ENCODE results near the gene TGOLN2. TPM values are rescaled to one million over a fixed set of nuclear protein-coding genes. Genes with fewer than 3 reads are reported as not detected.

Gene TGOLN2
- total RNA-seq, 1 donor from 2014 or later, result 65.5 TPM

- Mint-ChIP-seq H3K27ac (peak overlapping the region; percentile 57), H3K4me3 (ENCODE audit: low read depth) (no peak overlapping the region)
Measured at GRCh38 chr2:85276571-85277118, 51.1 kb downstream of the TGOLN2 start.

GRCh38 chr2:85275984-85276540, 51.7 kb downstream of the TGOLN2 start:
- H3K4me1 Mint-ChIP-seq (ENCODE audit: low read depth), result peaks cover 18% of the 10 kb centered on the region
- no peaks in the 10 kb centered on the region for H3K36me3 Mint-ChIP-seq (ENCODE audit: insufficient read depth)
- H3K4me3 Mint-ChIP-seq (ENCODE audit: low read depth), result no peak overlapping the region
- no peak for TF ChIP-seq CTCF (IDR thresholded peaks at IDR 0.05; ENCODE audit: unreplicated experiment)
- no peaks in the 10 kb centered on the region for H3K9me3 Mint-ChIP-seq (ENCODE audit: low read depth)
- no peak for DNase-seq (ENCODE audit: low spot score, unreplicated experiment)
- H3K27ac Mint-ChIP-seq, result no peak overlapping the region
- no peaks in the 10 kb centered on the region for H3K27me3 Mint-ChIP-seq

More at GRCh38 chr2:85276571-85277118, 51.1 kb downstream of the TGOLN2 start:
- peaks cover 24% of the 10 kb centered on the region for H3K4me1 Mint-ChIP-seq (ENCODE audit: low read depth)
- H3K9me3 Mint-ChIP-seq (ENCODE audit: low read depth), result no peaks in the 10 kb centered on the region
- no peaks in the 10 kb centered on the region for H3K36me3 Mint-ChIP-seq (ENCODE audit: insufficient read depth)
- DNase-seq (ENCODE audit: low spot score, unreplicated experiment), result no peak
- H3K27me3 Mint-ChIP-seq, result no peaks in the 10 kb centered on the region
- TF ChIP-seq CTCF (IDR thresholded peaks at IDR 0.05; ENCODE audit: unreplicated experiment), result no peak

- Mint-ChIP-seq H3K9me3 (ENCODE audit: low read depth) (no peaks in the 10 kb centered on the region), H3K4me3 (ENCODE audit: low read depth) (no peak overlapping the region), H3K4me1 (ENCODE audit: low read depth) (peaks cover 28% of the 10 kb centered on the region), H3K36me3 (ENCODE audit: insufficient read depth) (no peaks in the 10 kb centered on the region), H3K27me3 (no peaks in the 10 kb centered on the region), H3K27ac (peak overlapping the region; percentile 32)
- TF ChIP-seq CTCF (IDR thresholded peaks at IDR 0.05; ENCODE audit: unreplicated experiment), result no peak
- no peak for DNase-seq (ENCODE audit: low spot score, unreplicated experiment)
Measured at GRCh38 chr2:85273738-85274731, 53.8 kb downstream of the TGOLN2 start.

- Mint-ChIP-seq H3K36me3 (ENCODE audit: insufficient read depth) (peaks cover 2% of the 10 kb centered on the region), H3K27ac (peak overlapping the region; percentile 79), H3K4me1 (ENCODE audit: low read depth) (peaks cover 29% of the 10 kb centered on the region), H3K9me3 (ENCODE audit: low read depth) (no peaks in the 10 kb centered on the region), H3K4me3 (ENCODE audit: low read depth) (no peak overlapping the region), H3K27me3 (no peaks in the 10 kb centered on the region)
- no peak for DNase-seq (ENCODE audit: low spot score, unreplicated experiment)
- no peak for TF ChIP-seq CTCF (IDR thresholded peaks at IDR 0.05; ENCODE audit: unreplicated experiment)
Measured at GRCh38 chr2:85272357-85272756, 55.4 kb downstream of the TGOLN2 start.

DNA sequence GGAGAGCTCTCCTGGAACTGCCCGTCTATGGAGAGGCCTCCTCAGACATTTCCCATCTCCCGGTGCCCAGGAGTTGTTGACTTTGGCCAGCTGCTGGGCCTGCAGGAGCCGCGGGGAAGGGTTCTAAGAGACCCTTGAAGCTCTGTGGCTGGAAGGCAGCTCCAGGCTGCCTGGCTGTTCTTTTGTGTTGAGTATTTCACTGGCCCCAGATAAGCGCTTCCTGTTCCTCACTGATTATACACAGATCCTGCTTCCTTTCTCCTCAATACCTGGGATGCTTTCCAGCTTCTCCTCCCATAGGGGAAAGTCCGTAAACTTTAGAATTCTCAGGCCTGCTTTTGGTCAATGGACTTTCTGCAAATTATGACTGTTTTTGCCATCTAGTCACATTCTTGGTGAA, 57.8 kb downstream of the TGOLN2 start:
- H3K9me3 Mint-ChIP-seq (ENCODE audit: low read depth), result no peaks in the 10 kb centered on the region
- DNase-seq (ENCODE audit: low spot score, unreplicated experiment), result no peak
- no peak for TF ChIP-seq CTCF (IDR thresholded peaks at IDR 0.05; ENCODE audit: unreplicated experiment)
- H3K36me3 Mint-ChIP-seq (ENCODE audit: insufficient read depth), result peaks cover 2% of the 10 kb centered on the region
- H3K27me3 Mint-ChIP-seq, result no peaks in the 10 kb centered on the region
- peaks cover 39% of the 10 kb centered on the region for H3K4me1 Mint-ChIP-seq (ENCODE audit: low read depth)
- no peak overlapping the region for H3K4me3 Mint-ChIP-seq (ENCODE audit: low read depth)
- peak overlapping the region; percentile 80 for H3K27ac Mint-ChIP-seq
